GM19452 (cell line): Measurements from ENCODE around the gene PDAP1.
"Not testable (repeated sequence)": the region's sequence is repeated elsewhere in the genome, so short reads cannot be mapped to it uniquely, and the experiment has no call there.

Experiments
- ATAC-seq: cut with Tn5 transposase; IDR thresholded peaks from one replicate; pipeline ENCODE4 v1.9.1; 2021; ENCODE audit not compliant: unreplicated experiment

The PDAP1 gene

GRCh38 chr7:99428972-99429566, 20.7 kb upstream of the PDAP1 start:
- ATAC-seq, result no peak

- ATAC-seq, result no peak
Observed at GRCh38 chr7:99424932-99425730, 16.7 kb upstream of the PDAP1 start.

- ATAC-seq, result no peak
Observed at GRCh38 chr7:99422625-99423024, 14.2 kb upstream of the PDAP1 start.

- no peak for ATAC-seq
Observed at GRCh38 chr7:99422186-99422585, 13.8 kb upstream of the PDAP1 start.

DNA sequence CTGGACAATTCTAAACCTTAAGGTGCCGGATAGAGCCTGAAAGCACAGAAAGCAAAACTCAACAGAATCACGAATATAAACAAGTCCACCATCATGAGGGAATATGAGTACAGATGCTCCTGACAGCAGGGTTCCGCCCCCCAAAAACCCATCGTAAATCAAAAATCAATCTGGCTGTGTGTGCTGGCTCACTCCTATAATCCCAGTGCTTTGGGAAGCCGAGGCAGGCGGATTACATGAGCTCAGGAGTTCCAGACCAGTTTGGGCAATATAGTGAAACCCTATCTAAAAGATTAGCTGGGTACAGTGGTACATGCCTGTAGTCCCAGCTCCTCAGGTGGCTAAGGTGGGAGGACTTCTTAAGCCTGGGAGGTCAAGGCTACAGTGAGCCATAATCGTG, 12.6 kb upstream of the PDAP1 start:
- ATAC-seq, result no peak

- ATAC-seq, result no peak
Observed at GRCh38 chr7:99420213-99420612, 11.8 kb upstream of the PDAP1 start.

GRCh38 chr7:99419323-99420021, 11.1 kb upstream of the PDAP1 start:
- ATAC-seq, result no peak

GRCh38 chr7:99418260-99418659, 9.9 kb upstream of the PDAP1 start:
- ATAC-seq, result no peak

- not testable (repeated sequence) for ATAC-seq
Observed at GRCh38 chr7:99415513-99416127, 7.2 kb upstream of the PDAP1 start.

GRCh38 chr7:99410635-99411034, 2.2 kb upstream of the PDAP1 start:
- no peak for ATAC-seq

DNA sequence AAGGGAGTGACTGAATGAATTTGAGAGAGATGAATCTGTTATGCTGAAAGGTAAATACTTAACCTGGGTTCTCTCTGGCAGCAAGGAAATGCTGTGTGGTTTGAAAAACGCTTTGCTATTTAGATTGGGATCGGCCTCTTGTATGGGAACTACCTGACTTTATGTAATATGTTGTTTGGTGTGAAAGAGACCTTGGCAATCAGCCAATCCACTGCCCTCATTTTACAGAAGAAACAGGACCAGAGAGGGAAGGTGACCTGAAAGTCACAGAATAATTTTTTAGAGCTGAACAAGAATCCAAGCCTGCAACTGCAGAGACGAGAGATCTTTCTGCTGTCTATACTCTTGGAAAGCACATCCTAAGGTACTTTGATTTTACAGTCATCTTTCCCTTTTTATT, 1.4 kb upstream of the PDAP1 start:
- ATAC-seq, result no peak

DNA sequence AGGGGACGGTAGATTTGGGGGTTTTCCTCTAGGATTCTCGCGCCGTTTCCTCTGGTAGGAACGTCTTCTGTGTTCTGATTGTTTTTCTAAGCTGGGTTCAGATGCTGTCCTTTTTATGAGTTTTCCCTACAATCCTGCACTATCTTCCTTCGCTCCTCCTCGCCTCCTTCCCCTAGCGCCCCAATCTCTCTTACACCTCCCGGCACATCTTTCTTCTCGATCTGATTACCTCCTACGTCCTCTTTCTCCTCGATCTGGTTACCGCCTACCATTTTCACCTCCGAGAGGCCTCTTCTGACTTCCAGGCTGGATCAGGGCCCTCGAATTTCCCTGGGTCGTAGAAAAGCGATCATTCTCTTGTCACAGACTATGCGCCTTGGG, 785 bp upstream of the PDAP1 start:
- ATAC-seq, result peak; percentile 3

- no peak for ATAC-seq
Observed at GRCh38 chr7:99407872-99408378, 472 bp downstream of the PDAP1 start.

DNA sequence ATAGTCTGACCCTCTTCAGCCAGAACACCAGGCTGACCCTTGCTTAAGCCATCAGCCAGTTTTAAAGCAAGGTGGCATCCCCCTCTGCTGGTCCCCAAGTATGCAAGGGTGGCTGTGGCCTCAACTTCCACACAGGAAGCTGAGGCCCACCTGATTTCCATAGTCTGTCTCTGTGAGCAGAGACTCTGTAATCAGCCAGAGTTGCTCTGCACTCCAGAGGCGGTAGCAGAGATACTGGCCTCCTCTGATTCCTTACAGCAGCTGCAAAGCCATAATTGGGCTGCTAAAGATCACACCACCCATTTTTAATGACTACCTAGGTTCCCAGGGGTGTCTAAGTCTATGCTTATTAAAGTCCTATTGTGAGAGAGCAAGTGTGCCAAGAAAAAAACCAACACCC, 1.8 kb downstream of the PDAP1 start:
- no peak for ATAC-seq

GRCh38 chr7:99404977-99405320, 3.4 kb downstream of the PDAP1 start:
- ATAC-seq, result no peak

- no peak for ATAC-seq
Observed at GRCh38 chr7:99404235-99404976, 4.0 kb downstream of the PDAP1 start.

DNA sequence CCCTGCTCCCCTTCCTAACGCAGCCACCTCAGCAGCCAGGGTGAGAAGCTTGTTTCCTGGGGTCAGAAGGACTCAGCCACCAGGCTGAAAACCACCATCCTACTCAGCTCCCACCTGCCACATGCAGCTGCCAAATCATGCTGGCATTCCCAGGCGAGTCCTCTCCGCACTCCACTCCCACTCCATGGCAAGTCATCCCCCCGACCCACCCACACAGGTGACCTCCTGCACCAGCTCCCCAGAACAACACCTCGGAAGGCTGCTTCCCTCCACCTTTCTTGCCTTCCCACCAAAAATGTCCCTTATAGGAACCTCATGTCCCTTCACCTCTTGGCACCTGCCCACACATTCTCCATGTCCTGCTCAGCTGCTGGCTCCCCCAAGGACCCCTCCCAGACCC, 4.6 kb downstream of the PDAP1 start:
- ATAC-seq, result no peak

DNA sequence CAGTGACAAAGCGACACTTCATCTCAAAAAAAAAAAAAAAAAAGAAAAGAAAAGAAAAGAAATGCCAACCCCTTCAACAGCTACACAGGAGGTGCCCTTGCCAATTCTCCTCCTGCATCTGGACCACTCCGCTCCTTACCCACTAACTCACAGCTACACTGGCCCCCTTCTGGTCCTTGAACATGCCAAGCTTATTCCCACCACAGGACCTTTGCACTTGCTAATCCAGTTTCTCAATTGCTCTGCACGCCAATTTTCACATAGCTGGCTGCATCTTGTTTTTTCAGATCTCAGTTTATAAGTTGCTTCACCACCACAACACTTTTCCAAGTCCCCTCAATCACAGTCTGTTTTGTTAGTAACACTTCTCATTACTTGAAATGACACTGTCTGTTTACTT, 5.5 kb downstream of the PDAP1 start:
- ATAC-seq, result no peak

GRCh38 chr7:99399597-99399996, 8.8 kb downstream of the PDAP1 start:
- ATAC-seq, result no peak

DNA sequence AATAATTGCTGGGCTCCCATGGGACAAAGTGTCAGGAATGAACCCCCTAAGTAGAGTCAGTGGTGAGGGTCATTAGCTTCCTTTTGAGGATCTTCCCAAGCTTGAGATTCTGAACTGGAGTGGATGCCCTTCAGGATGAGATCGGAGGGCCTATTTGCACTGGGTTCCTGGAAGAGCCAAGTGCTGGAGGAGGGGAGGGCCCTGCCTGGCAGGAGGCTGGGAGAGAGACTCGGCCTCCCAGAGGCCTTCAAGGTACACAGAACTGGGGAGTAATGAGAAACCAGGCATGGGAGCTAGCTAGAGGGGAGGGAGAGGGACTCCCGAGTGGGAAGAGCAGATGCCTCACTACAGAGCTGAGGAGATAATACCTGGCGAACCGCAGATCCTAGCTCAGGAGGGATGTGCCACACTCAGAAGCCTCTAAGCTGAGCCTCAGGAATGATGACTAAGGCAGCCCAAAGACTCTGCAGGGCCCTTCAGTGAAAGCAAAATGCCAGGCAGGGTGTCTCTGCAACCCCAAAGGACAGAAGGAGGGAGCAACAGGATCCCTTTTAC, 9.4 kb downstream of the PDAP1 start:
- ATAC-seq, result no peak
